HEK293 (cell line): Measurements from ENCODE around the gene PTPN5.

Experiments
- CTCF ChIA-PET: fragments of 350-600 bp; formaldehyde crosslinking; extraction: SDS; loops from one replicate; lab custom pipeline; 2021; ENCODE audit warnings: antibody characterized with exemption; lab: Yijun Ruan, JAX
- POLR2A ChIA-PET: fragments of 300-600 bp; formaldehyde crosslinking; extraction: SDS; loops from one replicate; lab custom pipeline; 2020; ENCODE audit warnings: antibody characterized with exemption, inconsistent platforms; lab: Yijun Ruan, JAX
- H3K27ac ChIP-seq: fragments of 200-500 bp; sonication (Bioruptor generic); 2 replicates; pipeline ENCODE4 v1.5.1; 2014; ENCODE audit warnings: low read depth, low read length, control low read depth, inconsistent platforms; ENCODE audit errors: extremely low read depth
- H3K36me3 ChIP-seq, 2 experiments: fragments of 200-500 bp in 1 of 2; sonication (Bioruptor generic) in 1 of 2; 1 replicate in 1 of 2; 2 replicates in 1 of 2; pipeline ENCODE4 v1.5.1; 2014 to 2017; ENCODE audit warnings: inconsistent platforms in 2 of 2, low read length in 2 of 2; ENCODE audit not compliant: control insufficient read depth in 2 of 2, insufficient read depth in 1 of 2
- H3K4me1 ChIP-seq: fragments of 200-500 bp; sonication (Bioruptor generic); 2 replicates; pipeline ENCODE4 v1.5.1; 2014; ENCODE audit warnings: mild to moderate bottlenecking, low read length, inconsistent platforms; ENCODE audit not compliant: control insufficient read depth, insufficient read depth
- H3K4me3 ChIP-seq: 2 replicates; pipeline ENCODE4 v1.5.1; 2011; ENCODE audit warnings: low read depth, mild to moderate bottlenecking, control low read depth, low read length, moderate library complexity
- H3K9me3 ChIP-seq: fragments of 200-500 bp; sonication (Bioruptor generic); 2 replicates; pipeline ENCODE4 v1.5.1; 2014; ENCODE audit warnings: low read depth, low read length, inconsistent platforms; ENCODE audit not compliant: control insufficient read depth, insufficient read depth
- CTCF ChIP-seq: fragments of 450-650 bp; formaldehyde crosslinking; IDR thresholded peaks from 2 replicates; pipeline ENCODE4 v1.5.1; 2016; ENCODE audit warnings: missing biosample characterization, missing genetic modification characterization
- HOXC10 ChIP-seq: sonication (generic); formaldehyde crosslinking; IDR thresholded peaks from 2 replicates; pipeline ENCODE4 v1.8.1; 2023; ENCODE audit warnings: mild to moderate bottlenecking, missing genetic modification reagents
- HOXD13 ChIP-seq: sonication (generic); formaldehyde crosslinking; IDR thresholded peaks from 2 replicates; pipeline ENCODE4 v1.8.0; 2022; ENCODE audit warnings: missing genetic modification reagents, borderline replicate concordance
- KLF1 ChIP-seq: fragments of 450-650 bp; formaldehyde crosslinking; IDR thresholded peaks from 2 replicates; pipeline ENCODE4 v1.5.1; 2016; ENCODE audit warnings: missing biosample characterization, missing genetic modification characterization
- KLF7 ChIP-seq: fragments of 450-650 bp; formaldehyde crosslinking; IDR thresholded peaks from 2 replicates; pipeline ENCODE4 v1.5.1; 2016; ENCODE audit warnings: missing biosample characterization, missing genetic modification characterization, borderline replicate concordance
- KLF9 ChIP-seq: fragments of 450-650 bp; formaldehyde crosslinking; IDR thresholded peaks from 2 replicates; pipeline ENCODE4 v1.5.1; 2016; ENCODE audit warnings: missing biosample characterization, missing genetic modification characterization, low read depth
- SCRT2 ChIP-seq: fragments of 450-650 bp; formaldehyde crosslinking; IDR thresholded peaks from 2 replicates; pipeline ENCODE4 v1.5.1; 2016; ENCODE audit warnings: missing biosample characterization, missing genetic modification characterization
- TCF7L2 ChIP-seq: IDR thresholded peaks from 2 replicates; pipeline ENCODE4 v1.6.1; 2011; ENCODE audit warnings: low read depth, mild to moderate bottlenecking, inconsistent platforms, low read length, moderate library complexity, borderline replicate concordance
- ZBTB10 ChIP-seq: fragments of 450-650 bp; formaldehyde crosslinking; IDR thresholded peaks from 2 replicates; pipeline ENCODE4 v1.5.1; 2016; ENCODE audit warnings: missing biosample characterization, missing genetic modification characterization
- ZNF155 ChIP-seq: fragments of 450-650 bp; formaldehyde crosslinking; IDR thresholded peaks from 2 replicates; pipeline ENCODE4 v1.5.1; 2016; ENCODE audit warnings: missing biosample characterization, missing genetic modification characterization
- ZNF292 ChIP-seq: fragments of 450-650 bp; formaldehyde crosslinking; IDR thresholded peaks from 2 replicates; pipeline ENCODE4 v1.5.1; 2016; ENCODE audit warnings: low read depth, missing biosample characterization, missing genetic modification characterization, borderline replicate concordance
- ZNF324 ChIP-seq: fragments of 450-650 bp; formaldehyde crosslinking; IDR thresholded peaks from 2 replicates; pipeline ENCODE4 v1.5.1; 2016; ENCODE audit warnings: missing biosample characterization, missing genetic modification characterization
- ZNF335 ChIP-seq: fragments of 450-650 bp; formaldehyde crosslinking; conservative IDR thresholded peaks from 2 replicates; pipeline ENCODE4 v1.5.1; 2016; ENCODE audit warnings: missing biosample characterization, missing genetic modification characterization
- ZNF354C ChIP-seq: fragments of 450-650 bp; formaldehyde crosslinking; IDR thresholded peaks from 2 replicates; pipeline ENCODE4 v1.5.1; 2016; ENCODE audit warnings: missing biosample characterization, missing genetic modification characterization, low read depth, borderline replicate concordance
- ZNF416 ChIP-seq: fragments of 450-650 bp; formaldehyde crosslinking; IDR thresholded peaks from 2 replicates; pipeline ENCODE4 v1.5.1; 2016; ENCODE audit warnings: missing biosample characterization, missing genetic modification characterization
- ZNF433 ChIP-seq: fragments of 450-650 bp; formaldehyde crosslinking; IDR thresholded peaks from 2 replicates; pipeline ENCODE4 v1.5.1; 2016; ENCODE audit warnings: missing biosample characterization, missing genetic modification characterization, low read depth
- ZNF514 ChIP-seq: fragments of 450-650 bp; formaldehyde crosslinking; IDR thresholded peaks from 2 replicates; pipeline ENCODE4 v1.5.1; 2016; ENCODE audit warnings: missing biosample characterization, missing genetic modification characterization
- ZNF558 ChIP-seq: fragments of 450-650 bp; formaldehyde crosslinking; IDR thresholded peaks from 2 replicates; pipeline ENCODE4 v1.5.1; 2016; ENCODE audit warnings: missing biosample characterization, missing genetic modification characterization
- ZNF658 ChIP-seq: fragments of 450-650 bp; formaldehyde crosslinking; IDR thresholded peaks from 2 replicates; pipeline ENCODE4; 2016; ENCODE audit warnings: missing biosample characterization, missing genetic modification characterization
- ZSCAN4 ChIP-seq: fragments of 450-650 bp; formaldehyde crosslinking; IDR thresholded peaks from 2 replicates; pipeline ENCODE4 v1.5.1; 2017; ENCODE audit warnings: missing biosample characterization, missing genetic modification characterization

Gene PTPN5

GRCh38 chr11:18768978-18769377, 22.6 kb downstream of the PTPN5 start:
- ChIA-PET POLR2A (no interaction called here), CTCF (interaction anchor here (0.5 to 1.7 kb wide), 6 partner anchors 9 to 653 kb away, joined by 3 to 6 read pairs (median 4); no protein-coding TSS in a partner anchor)
- H3K36me3 ChIP-seq: no peaks in the 10 kb centered on the region
- TF ChIP-seq ZNF514 (tag by site-specific recombination): no peak
- TF ChIP-seq ZNF324 (tag by site-specific recombination): no peak
- TF ChIP-seq KLF1: no peak
- no peak for TF ChIP-seq ZNF658 (tag by site-specific recombination)
- peak; percentile 71 for TF ChIP-seq SCRT2 (tag by site-specific recombination)
- H3K9me3 ChIP-seq: no peaks in the 10 kb centered on the region
- no peaks in the 10 kb centered on the region for H3K4me1 ChIP-seq
- no peak overlapping the region for H3K27ac ChIP-seq
- H3K4me3 ChIP-seq: no peak overlapping the region

- CTCF ChIA-PET: interaction anchor here (0.5 to 1.7 kb wide), 8 partner anchors 9 to 1562 kb away, joined by 3 to 6 read pairs (median 4); no protein-coding TSS in a partner anchor
- H3K4me1 ChIP-seq: no peaks in the 10 kb centered on the region
- H3K9me3 ChIP-seq: no peaks in the 10 kb centered on the region
- H3K36me3 ChIP-seq: no peaks in the 10 kb centered on the region
- TF ChIP-seq ZSCAN4 (no peak), ZBTB10 (tag by site-specific recombination) (no peak), ZNF335 (tag by site-specific recombination) (no peak), HOXC10 (no peak), ZNF155 (no peak), KLF7 (tag by site-specific recombination) (no peak), TCF7L2 (no peak), ZNF433 (tag by site-specific recombination) (no peak), ZNF354C (tag by site-specific recombination) (no peak), CTCF (tag by site-specific recombination) (no peak), ZNF292 (tag by site-specific recombination) (no peak), KLF9 (tag by site-specific recombination) (no peak), HOXD13 (CRISPR knock-in tag) (no peak), ZNF416 (tag by site-specific recombination) (no peak), ZNF558 (tag by site-specific recombination) (no peak)
- TF ChIP-seq, all 188 proteins: peak for 0
- no peak overlapping the region for H3K4me3 ChIP-seq
- POLR2A ChIA-PET: no interaction called here
- H3K27ac ChIP-seq: no peak overlapping the region
Observed at GRCh38 chr11:18768472-18768901, 23.1 kb downstream of the PTPN5 start.
